HG02610 (cell line): ENCODE results near the gene PPP1R36.

Experiments
- ATAC-seq: cut with Tn5 transposase; IDR thresholded peaks from one replicate; pipeline ENCODE4 v1.9.1; 2021; ENCODE audit warnings: mild to moderate bottlenecking, moderate library complexity; ENCODE audit not compliant: unreplicated experiment

PPP1R36 gene

DNA sequence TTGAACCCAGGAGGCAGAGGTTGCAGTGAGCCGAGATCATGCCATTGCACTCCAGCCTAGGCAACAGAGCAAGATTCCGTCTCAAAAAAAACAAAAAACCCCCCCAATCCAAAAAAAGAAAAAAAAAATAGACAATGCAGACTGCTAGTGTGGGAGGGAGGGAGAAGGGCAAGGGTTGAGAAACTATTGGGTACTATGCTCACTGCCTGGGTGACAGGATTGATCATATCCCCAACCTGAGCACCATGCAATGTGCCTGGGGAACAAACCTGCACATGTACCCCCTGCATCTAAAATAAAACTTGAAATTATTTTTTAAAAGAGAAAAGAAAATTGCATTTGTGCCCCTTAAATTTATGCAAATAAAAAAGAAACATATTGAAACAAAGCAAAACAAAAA, 88.9 kb downstream of the PPP1R36 start:
- no peak for ATAC-seq
